KMS-11 (cell line): ENCODE results near the gene TREML2.

Source experiments
- H2AFZ ChIP-seq: fragments of 200-600 bp; sonication (generic); 2 replicates; pipeline ENCODE4 v1.6.1; 2016; ENCODE audit warnings: antibody characterized with exemption, mixed run types, low read depth
- H3K27ac ChIP-seq: fragments of 200-600 bp; sonication (generic); 2 replicates; pipeline ENCODE4 v1.6.1; 2016; ENCODE audit warnings: mild to moderate bottlenecking, mixed run types
- H3K27me3 ChIP-seq: fragments of 200-600 bp; sonication (generic); 2 replicates; pipeline ENCODE4 v1.6.1; 2017; ENCODE audit warnings: mild to moderate bottlenecking, low read depth, mixed run types, moderate library complexity; ENCODE audit not compliant: insufficient read depth
- H3K36me3 ChIP-seq: fragments of 200-600 bp; sonication (generic); 2 replicates; pipeline ENCODE4 v1.6.1; 2017; ENCODE audit warnings: mild to moderate bottlenecking, mixed run types; ENCODE audit not compliant: insufficient read depth
- H3K4me1 ChIP-seq: fragments of 200-600 bp; sonication (generic); 2 replicates; pipeline ENCODE4 v1.6.1; 2016; ENCODE audit warnings: mild to moderate bottlenecking, low read depth, mixed run types; ENCODE audit not compliant: poor library complexity, severe bottlenecking
- H3K4me2 ChIP-seq: fragments of 200-600 bp; sonication (generic); 2 replicates; pipeline ENCODE4 v1.7.0; 2016; ENCODE audit warnings: mild to moderate bottlenecking, mixed run types
- H3K4me3 ChIP-seq: fragments of 200-600 bp; sonication (generic); IDR thresholded peaks from 2 replicates; pipeline ENCODE4 v1.6.1; 2017; ENCODE audit warnings: low read depth, low read length, mixed read lengths; ENCODE audit not compliant: insufficient read depth
- H3K79me2 ChIP-seq: fragments of 200-600 bp; sonication (generic); 2 replicates; pipeline ENCODE4 v1.6.1; 2016; ENCODE audit warnings: low read depth, mixed run types; ENCODE audit not compliant: insufficient read depth
- H3K9ac ChIP-seq: fragments of 200-600 bp; sonication (generic); 2 replicates; pipeline ENCODE4 v1.6.1; 2016; ENCODE audit warnings: mild to moderate bottlenecking, mixed run types
- H4K20me1 ChIP-seq: fragments of 200-600 bp; sonication (generic); 2 replicates; pipeline ENCODE4 v1.6.1; 2016; ENCODE audit warnings: mild to moderate bottlenecking, mixed run types; ENCODE audit not compliant: insufficient read depth
- TF ChIP-seq, protein P1 (sequence below): fragments of 200-600 bp; sonication (generic); conservative IDR thresholded peaks from 2 replicates; pipeline ENCODE4 v1.6.1; 2017; ENCODE audit warnings: low read depth, mild to moderate bottlenecking, antibody characterized with exemption, low read length, moderate library complexity, mixed read lengths

TREML2 gene

DNA sequence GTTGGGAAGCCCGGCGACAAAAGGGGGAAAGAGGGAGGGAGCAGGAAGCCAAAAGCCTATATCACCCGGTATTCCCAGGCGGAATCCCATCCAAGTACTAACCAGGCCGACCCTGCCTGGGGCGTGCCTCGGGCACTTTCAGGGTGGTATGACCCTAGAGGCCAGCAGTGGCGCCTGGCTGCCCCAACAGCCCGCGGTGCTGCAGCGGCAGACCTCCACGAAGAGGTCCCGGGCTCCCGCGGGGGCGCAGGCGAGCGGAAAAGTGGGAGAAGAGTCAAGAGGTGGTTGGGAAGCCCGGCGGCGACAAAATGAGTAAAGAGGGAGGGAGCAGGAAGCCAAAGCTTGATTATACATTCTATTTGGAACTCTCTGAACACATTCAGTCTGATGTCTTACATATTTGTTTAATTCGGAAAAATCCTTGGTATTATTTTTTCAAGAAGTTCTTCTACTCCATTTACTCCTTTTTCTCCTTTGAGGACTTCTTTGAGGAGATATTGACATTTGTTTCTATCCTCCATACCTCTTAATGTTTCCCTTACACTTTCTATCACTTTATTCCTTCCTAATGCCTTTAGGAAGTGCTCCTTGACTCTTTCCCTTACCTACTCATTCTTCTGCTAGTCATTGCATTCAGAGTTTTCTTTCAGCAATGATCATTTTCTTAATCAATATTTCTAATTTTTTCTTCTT, 38.7 kb upstream of the TREML2 start:
- no peak overlapping the region for H3K9ac ChIP-seq
- H3K27me3 ChIP-seq, result no peaks in the 10 kb centered on the region
- peaks cover 19% of the 10 kb centered on the region for H3K4me1 ChIP-seq
- no peaks in the 10 kb centered on the region for H4K20me1 ChIP-seq
- no peak overlapping the region for H3K4me2 ChIP-seq
- TF ChIP-seq, protein P1, sequence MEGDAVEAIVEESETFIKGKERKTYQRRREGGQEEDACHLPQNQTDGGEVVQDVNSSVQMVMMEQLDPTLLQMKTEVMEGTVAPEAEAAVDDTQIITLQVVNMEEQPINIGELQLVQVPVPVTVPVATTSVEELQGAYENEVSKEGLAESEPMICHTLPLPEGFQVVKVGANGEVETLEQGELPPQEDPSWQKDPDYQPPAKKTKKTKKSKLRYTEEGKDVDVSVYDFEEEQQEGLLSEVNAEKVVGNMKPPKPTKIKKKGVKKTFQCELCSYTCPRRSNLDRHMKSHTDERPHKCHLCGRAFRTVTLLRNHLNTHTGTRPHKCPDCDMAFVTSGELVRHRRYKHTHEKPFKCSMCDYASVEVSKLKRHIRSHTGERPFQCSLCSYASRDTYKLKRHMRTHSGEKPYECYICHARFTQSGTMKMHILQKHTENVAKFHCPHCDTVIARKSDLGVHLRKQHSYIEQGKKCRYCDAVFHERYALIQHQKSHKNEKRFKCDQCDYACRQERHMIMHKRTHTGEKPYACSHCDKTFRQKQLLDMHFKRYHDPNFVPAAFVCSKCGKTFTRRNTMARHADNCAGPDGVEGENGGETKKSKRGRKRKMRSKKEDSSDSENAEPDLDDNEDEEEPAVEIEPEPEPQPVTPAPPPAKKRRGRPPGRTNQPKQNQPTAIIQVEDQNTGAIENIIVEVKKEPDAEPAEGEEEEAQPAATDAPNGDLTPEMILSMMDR, result no peak
- no peak overlapping the region for H3K4me3 ChIP-seq
- no peak overlapping the region for H3K27ac ChIP-seq
- no peaks in the 10 kb centered on the region for H3K79me2 ChIP-seq
- H3K36me3 ChIP-seq, result no peaks in the 10 kb centered on the region
- no peak overlapping the region for H2AFZ ChIP-seq

DNA sequence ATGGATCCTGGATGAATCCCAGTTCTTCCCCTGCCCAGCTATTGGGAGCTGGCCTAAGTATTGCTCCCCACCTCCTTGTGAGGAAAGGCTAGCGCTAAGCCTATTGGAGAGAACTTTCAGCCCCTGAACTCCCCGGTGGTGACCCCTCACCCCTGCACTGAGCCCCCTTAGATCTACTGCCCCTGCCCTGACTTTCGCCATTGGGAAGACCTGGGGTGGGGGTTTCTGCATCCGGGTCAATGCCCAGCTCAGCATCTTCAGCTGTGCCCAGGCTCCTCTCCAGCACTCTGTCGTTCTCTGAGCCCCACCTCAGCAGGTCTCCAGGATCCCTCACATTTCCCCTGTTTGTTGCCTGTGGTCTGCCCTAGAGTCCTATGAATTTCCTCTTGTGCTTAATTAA, 36.2 kb upstream of the TREML2 start:
- TF ChIP-seq, protein P1, result no peak
- no peak overlapping the region for H3K9ac ChIP-seq
- no peak overlapping the region for H3K27ac ChIP-seq
- H3K27me3 ChIP-seq, result no peaks in the 10 kb centered on the region
- H3K36me3 ChIP-seq, result no peaks in the 10 kb centered on the region
- no peaks in the 10 kb centered on the region for H4K20me1 ChIP-seq
- H2AFZ ChIP-seq, result no peak overlapping the region
- no peak overlapping the region for H3K4me3 ChIP-seq
- peaks cover 6% of the 10 kb centered on the region for H3K4me1 ChIP-seq
- no peak overlapping the region for H3K4me2 ChIP-seq
- no peaks in the 10 kb centered on the region for H3K79me2 ChIP-seq

DNA sequence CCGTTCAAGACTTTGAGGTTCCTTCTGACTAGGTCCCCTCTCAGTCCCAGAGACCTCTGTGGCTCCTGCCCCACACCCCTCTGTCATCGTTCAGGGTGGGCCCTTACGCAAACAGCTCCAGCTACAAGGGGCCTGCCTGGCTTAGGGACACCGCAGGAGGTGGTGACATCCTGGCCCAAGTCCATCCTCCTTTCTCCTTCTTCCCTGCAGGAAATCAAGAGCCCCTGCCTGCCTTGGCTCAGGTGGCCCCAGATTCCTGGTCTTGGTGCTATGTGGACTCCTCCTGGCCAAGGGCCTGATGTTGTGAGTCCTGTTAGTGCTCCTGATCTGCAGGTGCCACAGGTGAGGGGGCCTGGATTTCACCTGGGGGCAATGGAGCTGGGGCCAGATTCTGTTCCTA, 35.3 kb upstream of the TREML2 start:
- H3K4me2 ChIP-seq, result no peak overlapping the region
- H3K27ac ChIP-seq, result no peak overlapping the region
- H3K79me2 ChIP-seq, result no peaks in the 10 kb centered on the region
- no peak overlapping the region for H3K9ac ChIP-seq
- no peaks in the 10 kb centered on the region for H3K36me3 ChIP-seq
- H3K4me3 ChIP-seq, result no peak overlapping the region
- TF ChIP-seq, protein P1, result no peak
- H3K27me3 ChIP-seq, result no peaks in the 10 kb centered on the region
- H3K4me1 ChIP-seq, result no peaks in the 10 kb centered on the region
- H4K20me1 ChIP-seq, result no peaks in the 10 kb centered on the region
- H2AFZ ChIP-seq, result no peak overlapping the region

DNA sequence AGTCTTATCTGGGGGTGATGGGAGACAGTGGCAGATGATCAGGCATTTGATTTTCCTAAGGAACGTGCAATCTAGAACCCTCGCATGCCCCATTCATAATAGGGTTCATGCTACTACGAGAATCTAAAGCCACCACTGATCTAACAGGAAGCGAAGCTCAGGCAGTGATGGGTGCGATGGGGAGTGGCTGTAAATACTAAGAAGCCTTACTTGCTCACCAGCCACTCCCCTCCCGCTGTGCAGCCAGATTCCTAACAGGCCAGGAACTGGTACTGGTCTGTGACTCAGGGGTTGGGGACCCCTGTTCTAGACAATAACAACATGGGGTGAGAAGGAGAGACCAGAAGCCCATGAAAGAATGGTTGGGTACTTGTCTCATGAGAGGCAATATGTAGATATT, 31.7 kb upstream of the TREML2 start:
- Histone ChIP-seq H3K79me2 (no peaks in the 10 kb centered on the region), H3K4me1 (no peaks in the 10 kb centered on the region), H2AFZ (no peak overlapping the region), H3K27me3 (no peaks in the 10 kb centered on the region), H3K4me3 (no peak overlapping the region), H3K9ac (no peak overlapping the region), H3K27ac (no peak overlapping the region), H4K20me1 (no peaks in the 10 kb centered on the region), H3K36me3 (no peaks in the 10 kb centered on the region), H3K4me2 (no peak overlapping the region)
- TF ChIP-seq, protein P1, result no peak
